ENCODE results near the gene CHRNA9.

Gene CHRNA9

DNA sequence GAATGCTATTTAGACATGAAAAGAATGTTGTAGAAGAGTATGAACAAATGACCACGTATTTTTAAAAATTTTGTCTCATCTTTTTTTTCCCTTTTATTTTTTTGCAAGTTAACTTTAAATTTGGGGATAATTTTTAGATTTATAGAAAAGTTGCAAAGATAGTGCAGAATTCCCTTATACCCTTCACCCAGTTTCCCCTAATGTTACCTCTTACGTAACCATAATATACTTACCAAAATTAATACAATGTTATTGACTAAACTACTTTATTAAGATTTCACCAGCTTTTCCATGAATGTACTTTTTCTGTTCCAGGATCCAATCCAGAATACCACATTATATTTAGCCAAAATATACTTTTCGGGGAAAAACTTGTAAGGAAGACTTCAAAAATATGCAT is 12.3 kb downstream of the CHRNA9 start:
- DNase-seq, result no peak

DNA sequence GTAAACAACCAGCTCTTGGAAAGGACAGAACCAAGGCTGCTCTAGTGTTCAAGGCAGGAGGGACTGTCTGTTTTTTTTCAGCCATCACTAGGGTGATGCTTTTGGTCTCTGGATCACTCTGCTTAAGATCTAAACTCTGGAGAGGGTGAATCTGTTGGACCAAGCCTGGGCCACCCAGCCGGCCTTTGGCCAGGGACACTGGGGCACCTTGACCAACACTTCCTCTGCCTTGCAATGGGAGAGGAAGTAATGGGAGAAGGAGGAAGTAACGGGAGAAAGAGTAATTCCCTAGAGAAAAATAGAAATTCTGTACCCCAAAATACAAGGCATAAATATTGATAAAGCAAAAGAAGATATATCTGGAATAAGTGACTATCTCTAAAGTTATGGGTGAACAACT is 12.9 kb downstream of the CHRNA9 start:
- no peak for DNase-seq

DNA sequence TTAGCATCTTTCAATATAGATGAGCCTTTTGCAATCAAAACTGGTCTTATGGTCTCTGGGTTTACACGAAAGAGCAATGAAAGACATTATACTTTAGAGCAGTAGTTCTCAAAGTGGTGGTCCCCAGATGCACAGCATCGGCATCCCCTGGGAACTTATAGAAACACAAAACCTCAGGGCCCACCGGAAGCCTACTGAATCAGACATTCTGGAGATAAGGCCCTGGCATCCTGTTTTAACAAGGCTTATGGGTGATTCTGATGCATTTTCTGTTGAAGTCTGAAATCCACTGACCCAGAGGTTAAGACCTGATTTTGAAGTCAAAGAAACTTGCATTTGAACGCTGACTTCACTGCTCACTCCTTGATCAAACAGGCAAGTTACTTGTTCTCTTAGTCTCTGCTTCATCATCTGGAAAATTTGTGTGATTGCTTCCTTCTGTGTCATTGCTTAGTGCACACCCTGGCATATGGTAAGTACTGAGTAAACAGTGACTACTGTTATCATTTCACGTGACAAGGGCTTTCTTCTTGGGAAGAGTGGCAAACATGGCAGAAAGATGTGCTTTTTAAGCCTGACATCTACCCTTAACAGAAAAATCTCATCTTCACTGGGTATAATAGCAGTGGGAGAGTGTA is 14.5 kb downstream of the CHRNA9 start:
- DNase-seq, result no peak

DNA sequence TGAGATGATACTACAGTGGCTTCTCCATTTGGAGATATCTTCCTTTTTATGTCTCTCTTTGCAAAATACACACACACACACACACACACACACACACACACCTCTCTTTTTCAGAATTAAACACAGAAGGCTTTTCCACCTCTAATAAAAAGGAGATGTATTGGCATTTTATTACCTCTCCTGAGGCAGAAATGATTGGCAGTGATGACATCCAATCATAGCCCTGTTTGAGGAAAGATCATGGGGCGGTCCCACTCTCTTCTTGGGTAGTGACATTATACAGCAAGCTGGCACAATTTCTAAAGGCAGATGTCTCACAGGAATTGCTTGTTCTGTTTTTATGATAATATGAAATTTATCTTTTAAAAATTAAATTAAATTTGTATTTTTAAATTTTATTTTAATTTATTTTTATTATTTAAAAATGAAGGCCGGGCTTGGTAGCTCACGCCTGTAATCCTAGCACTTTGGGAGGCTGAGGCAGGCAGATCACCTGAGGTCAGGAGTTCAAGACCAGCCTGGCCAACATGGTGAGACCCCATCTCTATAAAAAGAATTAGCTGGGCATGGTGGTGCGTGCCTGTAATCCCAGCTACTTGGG is 15.6 kb downstream of the CHRNA9 start:
- DNase-seq, result no peak

DNA sequence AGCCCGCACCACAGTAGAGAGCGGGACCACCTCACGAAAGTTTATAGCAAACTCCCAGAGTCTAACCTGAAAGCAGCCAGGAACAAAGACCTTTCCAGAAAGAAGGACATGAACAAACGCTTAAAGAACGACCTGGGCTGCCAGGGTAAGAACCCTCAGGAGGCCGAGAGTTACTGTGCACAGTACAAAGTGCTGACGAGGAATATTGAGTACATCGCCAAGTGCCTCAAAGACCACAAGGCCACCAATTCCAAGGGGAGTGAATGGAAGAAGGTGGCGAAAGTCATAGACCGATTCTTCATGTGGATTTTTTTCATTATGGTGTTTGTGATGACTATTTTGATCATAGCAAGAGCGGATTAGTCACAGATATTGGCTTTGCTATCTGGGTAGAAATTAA is 19.0 kb downstream of the CHRNA9 start:
- no peak for DNase-seq

DNA sequence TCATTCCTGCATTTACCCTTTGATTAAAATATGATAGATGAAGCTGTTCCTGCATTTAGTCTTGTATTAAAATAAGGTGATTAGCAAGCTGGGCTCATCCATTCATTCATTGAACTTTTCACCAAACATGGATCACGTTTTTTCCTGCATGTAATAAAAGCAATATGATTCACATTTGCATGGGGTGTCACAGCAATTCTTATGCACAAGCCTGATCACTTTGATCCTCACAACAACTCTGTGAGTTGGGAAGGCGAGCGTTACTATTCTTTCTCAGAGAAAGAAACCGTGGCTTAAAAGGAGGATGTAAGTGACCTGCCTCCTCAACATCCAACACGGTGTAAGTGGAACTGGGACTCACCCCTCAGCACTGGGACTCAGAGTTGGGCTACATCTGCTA is 20.0 kb downstream of the CHRNA9 start:
- no peak for DNase-seq

DNA sequence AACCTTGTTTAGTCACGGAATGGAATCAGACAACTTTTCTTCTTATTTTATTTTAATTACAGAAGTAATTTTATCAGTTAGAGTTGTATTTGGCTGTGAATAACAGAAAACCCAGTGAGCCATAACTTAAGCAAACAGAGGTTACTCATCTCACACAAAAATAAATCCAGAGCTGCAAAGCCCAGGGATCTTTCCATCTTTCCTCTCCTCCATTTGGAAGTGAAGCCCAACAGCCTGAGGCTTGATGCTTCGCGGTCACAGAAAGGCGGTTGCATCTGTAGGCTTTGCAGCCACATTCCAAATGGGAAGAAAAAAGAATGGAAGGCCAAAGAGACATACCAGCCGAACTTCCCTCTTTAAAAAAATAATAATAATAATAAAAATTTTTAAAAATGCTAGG is 22.6 kb downstream of the CHRNA9 start:
- DNase-seq, result no peak

DNA sequence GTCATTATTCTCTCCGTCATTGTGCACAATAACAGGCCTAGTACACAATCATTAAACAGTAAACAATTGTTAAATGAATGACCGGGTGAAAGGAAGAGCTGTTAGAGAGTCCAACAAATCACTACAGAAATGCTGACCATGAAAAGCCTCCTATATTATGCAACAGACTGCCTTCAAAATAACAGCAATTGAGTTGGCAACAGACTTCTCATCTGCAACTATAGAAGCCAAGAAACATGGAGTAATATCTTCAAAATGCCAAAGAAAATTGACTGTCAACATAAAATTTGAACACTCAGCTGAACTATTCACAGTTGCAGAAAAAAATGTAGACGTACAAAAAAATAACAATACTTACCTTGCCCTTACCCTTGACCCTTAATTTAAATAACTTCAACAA is 26.2 kb downstream of the CHRNA9 start:
- no peak for DNase-seq

DNA sequence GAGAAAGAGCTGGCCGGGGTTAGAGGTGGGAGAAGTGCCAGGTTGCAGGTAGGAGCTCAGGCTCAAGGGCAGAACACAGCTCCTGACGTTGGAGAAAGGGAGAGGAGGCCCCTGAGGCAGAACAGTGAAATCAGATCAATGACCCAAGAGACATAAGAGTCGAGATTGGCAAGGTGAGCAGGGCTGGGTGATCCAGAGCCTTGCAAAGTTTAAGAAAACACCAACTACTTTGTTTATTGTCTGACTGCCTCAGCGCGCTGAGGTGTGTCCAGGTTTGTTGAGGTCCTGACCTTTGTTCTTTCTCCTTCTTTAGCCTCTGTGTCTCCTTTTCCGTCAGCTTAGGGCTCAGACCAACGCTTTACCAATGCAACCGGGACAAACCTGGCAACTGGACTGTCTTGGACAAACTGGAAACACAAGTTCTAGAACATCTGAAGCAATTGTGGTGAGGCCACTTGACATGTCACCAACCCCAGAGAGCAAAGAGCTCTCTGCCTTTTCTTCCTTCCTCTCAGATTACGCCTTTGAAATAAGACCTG is 28.3 kb downstream of the CHRNA9 start:
- no peak for DNase-seq

DNA sequence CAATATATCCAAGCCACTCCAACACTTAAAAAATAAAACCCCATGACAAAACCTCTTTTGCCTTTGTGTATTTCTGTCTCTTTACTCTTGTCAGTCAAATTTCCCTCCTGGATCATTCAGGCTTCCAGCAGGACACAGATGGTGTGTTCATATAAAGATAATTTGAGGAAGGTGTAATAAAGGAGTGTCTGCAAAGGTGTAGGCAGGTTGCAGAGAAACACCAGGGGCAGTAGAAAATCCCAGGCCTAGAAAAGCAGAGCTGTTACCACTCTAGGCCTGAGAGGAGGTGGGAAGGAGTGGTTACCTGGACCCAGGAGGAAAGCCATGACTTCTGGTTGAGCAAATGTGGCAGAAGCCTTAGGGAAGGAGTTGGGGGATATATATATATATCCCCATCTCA is 28.8 kb downstream of the CHRNA9 start:
- DNase-seq, result no peak

DNA sequence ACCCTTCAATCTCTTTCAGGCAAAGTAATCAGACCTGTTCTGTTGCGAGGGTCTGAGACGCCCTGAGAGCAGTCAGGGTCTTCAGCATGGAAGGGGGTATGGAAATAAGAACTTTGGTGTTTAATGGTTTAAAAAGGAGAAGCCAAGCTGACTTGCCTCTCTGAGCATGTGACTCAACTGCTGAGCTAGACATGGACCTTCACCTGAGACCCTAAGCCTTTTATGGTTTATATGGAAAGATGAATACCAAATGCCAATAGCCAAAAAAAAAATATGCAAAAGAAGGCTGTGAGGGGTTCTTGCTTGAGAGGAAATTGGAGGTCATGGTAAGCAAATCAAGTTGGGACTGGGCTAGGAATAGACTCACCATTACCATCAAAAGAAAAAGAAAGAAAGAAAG is 30.6 kb downstream of the CHRNA9 start:
- no peak for DNase-seq

DNA sequence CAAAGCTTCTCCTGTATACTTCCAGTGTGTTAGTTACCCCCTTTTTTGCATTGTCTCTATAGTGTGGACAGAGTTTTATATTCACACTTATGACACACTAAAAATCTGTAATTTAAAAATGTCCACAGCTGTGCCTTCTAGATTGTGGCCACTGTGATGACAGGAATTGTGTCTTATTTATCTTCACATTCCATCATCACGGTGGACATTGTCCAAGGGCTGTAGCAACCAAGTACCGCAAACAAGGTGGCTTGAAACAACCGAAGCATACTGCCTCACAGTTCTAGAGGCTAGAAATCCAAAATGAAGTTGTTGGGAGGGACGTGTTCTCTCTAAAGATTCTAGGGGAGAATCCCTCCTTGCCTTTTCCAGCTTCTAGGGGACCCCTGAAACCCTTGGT is 32.3 kb downstream of the CHRNA9 start:
- no peak for DNase-seq

DNA sequence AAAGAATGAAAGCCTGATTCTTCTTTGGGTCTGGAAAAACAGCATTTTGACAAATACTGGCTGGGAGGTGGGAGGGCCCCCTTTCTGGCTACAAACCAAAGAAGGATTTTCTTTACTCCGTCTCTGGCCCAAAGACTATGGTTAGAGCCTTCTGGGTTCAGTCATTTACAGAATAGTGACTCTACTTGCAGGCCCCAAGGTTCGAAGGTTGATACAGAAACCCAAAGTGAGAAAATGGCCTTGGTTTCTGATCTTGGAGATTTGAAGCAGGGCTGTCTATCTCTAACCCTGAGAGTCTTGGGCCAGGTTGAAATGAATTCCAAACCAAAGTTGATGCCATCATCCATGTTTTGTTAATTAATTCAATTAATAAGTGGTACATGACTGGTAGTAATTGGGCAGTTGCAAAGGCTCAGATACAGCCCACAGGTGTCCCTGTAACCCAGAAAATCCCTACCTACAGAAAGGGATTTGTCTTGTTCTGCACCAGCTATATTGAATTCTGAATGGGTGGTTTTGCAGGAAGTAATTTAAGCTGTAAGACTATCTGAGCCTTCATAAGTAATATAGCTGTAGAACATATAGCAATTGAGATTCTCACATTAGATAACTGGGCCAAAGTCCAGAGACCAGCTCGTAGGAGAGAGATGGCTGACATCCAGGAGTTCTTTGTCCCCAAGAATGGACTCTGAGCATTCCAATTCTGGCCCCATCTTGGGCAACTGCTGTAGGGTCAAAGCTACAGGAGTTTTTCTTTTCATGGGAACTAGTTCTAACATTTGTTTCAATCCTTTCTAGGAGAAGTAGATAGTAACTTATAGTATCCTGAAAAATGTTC is 34.5 kb downstream of the CHRNA9 start:
- no peak for DNase-seq

DNA sequence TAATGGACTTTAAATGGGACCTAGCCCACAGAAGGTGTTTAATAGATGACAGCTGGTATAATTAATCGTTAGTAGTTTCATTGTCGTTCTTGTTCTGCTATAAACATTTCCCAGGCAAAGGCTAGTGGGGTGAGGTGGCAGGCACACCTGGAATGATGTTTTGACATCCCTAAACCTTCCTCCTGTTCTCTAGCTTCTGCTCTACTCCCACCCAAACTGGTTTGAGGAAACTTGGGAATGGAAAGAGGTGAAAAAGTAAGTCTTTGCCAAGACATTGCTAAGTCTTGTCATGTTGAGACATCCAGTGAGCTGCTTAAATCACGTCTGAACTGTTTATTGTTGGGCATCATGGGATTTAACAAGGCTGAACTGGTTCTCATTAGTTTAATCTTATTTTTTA is 37.5 kb downstream of the CHRNA9 start:
- DNase-seq, result no peak

DNA sequence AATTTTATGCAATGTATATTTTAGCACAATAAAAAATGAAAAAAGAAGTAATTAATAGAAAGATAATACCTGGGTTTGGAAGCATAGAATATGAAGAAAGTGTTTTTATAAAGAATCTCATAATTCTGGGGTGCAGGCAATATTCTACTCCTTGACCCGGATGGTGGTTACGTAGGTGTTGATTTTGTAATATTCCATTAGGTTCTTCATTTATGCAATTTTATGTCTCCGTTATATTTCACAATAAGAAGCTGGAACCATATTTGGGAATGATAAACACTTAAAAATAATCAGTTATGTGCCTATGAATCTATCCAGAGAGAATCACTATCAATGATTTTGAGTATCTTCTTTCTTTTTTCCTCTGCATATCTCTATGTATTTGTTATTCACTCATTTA is 38.5 kb downstream of the CHRNA9 start:
- no peak for DNase-seq

DNA sequence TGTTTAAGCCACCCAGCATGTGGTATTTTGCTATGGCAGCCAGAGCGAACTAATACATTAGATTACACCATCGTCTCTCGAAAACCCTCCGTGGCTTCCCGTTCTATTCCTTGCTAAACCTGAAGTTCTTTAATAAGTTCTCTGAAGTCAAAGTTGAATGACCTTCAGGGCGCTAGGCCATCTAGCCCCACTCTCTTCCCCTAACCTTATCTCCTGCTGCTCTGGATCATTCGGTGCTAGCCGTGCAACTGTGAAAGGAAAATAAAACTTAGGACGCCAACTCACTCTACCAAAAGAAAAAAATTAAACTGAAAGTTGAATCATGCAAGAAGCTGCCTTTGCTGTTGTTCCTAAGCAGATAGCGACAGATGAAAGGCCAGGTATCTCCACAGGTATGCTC is 40.0 kb downstream of the CHRNA9 start:
- no peak for DNase-seq

DNA sequence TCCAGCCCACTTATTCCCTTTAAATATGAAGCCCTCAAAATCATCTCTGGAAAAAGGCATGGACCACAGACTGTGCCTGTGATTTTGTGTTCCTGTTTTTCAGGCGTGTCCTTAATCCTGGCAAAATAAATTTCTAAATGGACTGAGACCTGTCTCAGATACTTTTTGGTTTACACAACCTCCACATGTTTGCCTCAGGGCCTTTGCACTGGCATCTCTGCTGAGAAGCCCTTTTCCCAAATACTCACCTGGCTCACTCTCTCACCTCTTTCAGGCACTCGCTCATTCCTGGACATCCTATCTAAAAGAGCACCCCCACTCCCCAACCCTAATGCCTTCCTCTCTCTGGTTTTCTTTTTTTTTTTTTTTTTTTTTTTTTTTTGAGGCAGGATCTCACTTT is 40.5 kb downstream of the CHRNA9 start:
- no peak for DNase-seq

DNA sequence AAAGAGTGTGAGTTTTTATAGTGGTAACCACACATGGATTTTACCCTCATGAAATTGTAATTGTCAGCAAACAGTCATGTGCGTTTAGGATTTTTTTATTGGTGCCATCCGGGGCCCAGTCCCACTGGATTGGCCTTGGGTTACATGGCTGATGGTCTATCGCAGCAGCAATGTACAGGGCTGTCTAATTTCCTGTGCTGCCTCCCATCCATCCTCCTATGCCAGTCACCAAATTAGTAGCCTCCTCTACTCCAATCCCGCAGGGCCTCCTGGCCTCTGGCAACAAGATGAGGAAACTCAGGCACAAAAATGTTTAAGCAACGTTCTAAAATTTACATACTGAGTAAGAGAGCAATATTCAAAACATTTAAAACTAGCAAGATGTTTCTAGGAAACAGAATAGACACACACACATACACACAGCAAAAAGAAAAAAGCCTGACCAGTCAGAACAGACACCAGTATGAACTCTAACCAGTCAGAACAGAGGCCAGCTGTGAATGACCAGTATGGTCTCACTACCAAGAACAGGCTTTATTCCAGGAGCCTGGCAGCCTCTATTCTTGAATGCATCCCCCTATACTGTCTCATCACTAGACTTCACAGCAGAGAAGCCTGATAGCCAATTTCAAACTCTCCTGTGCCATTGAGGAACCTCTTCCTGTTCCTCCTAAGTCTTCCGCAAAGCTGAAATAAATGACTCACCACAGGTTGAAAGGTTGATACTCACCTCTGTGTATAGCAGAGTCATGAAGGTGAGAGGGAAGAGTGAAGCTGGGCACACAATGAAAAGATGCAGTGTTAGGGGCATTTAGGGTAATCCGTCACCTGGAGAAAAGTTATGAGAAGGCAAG is 42.6 kb downstream of the CHRNA9 start:
- DNase-seq, result no peak

DNA sequence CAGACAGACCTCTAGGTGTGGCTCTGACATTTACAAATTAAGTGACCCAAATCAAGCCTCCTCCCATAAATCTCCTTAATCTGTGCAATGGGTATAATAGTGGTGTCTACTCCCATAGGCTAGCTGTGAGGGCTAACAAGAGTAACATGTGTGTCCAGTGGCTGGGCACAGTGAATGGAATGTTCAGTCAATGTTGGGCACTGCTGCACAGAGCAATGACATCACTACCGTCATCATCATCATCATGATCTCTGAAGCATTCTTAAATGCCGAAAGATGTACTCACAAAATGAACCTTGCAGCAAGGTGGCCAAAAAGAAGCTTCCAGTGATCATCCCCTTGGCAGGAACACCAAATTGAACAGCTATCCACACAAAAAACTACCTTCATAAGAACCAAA is 43.5 kb downstream of the CHRNA9 start:
- DNase-seq, result no peak

DNA sequence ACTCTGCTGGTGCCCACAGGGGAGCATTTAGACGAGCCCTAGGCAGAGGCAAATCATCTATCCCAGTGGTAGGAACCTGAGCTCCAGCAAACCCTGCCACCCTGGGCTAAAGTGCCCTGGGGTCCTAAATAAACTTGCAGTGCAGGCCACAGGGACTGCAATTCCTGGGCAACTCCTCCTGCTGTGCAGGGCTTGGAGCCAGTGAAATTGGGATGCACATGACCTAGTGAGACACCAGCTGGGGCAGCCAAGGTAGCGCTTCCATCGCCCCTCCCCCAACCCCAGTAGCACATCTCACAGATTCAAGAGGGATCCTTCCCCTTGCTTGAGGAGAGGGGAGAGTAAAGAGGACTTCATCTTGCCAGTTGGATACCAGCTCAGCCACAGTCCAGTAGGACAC is 44.1 kb downstream of the CHRNA9 start:
- DNase-seq, result no peak

DNA sequence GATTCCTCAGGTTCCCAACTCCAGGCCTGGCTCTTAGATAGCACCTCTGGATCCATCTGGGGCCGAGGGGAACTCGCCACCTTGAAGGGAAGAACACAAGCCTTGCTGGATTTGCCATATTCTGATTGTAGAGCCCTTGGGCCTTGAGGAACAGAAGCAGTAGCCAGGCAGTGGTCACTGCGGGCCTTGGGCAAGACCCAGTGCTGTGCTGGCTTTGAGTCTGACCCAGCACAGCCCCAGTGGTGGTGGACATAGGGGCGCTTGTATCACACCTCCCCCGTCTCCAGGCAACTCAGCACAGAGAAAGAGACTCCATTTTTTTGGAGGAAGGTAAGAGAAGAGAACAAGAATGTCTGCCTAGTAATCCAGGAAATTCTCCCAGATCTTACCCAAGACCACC is 45.5 kb downstream of the CHRNA9 start:
- no peak for DNase-seq

DNA sequence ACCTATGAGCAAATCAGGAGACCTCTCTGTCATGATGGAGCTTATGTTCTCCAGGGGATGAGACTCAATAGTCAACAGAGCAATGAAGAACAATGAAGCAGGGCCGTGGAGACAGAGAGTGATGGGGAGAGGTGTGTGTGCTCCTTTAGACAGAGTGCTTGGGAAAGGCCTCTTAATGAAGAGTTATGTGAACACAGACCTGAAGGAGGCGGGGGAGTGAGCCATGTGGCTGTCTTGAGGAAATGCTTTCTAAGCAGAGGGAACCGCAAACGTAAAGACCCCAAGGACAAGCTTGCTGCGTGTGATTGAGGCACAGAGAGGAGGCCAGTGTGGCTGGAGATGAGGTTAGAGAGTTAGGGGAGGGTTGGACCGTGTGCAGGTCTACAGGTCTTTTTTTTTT is 53.1 kb downstream of the CHRNA9 start:
- DNase-seq, result no peak

DNA sequence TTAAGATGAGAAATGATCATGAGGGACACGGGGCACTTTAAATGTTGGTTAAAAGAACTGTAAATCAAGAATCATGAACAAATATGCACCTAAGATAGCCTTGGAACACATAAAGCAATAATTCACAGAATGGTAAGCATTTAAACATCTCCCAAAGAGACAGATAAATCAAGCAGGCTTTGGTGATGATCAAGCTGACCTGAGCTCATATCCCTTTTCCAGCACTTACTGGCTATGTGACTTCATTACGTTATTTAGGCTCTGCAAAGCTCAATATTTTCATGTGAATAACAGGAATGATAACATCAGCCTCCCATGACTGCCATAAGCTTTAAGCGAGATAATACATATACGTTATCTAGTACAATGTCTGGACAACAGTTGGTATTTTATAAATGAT is 54.9 kb downstream of the CHRNA9 start:
- no peak for DNase-seq
